GM10248 (cell line): ENCODE measurements around the gene SNAPC4.

Source experiments
- CTCF ChIA-PET: fragments of 300-600 bp; sonication (Branson Sonifier 250); formaldehyde crosslinking; extraction: SDS; loops from one replicate; lab custom pipeline; 2021; ENCODE audit warnings: antibody characterized with exemption; lab: Yijun Ruan, JAX
- POLR2A ChIA-PET: fragments of 350-650 bp; sonication (Branson Sonifier 250); formaldehyde crosslinking; extraction: SDS; loops from one replicate; lab custom pipeline; 2020; ENCODE audit warnings: antibody characterized with exemption; lab: Yijun Ruan, JAX
- DNase-seq: peaks from one replicate; pipeline ENCODE4 v3.0.0; 2012; ENCODE audit errors: extremely low spot score
- CTCF ChIP-seq: IDR thresholded peaks from 2 replicates; pipeline ENCODE4 v1.5.1; 2012; ENCODE audit warnings: mild to moderate bottlenecking, low read depth; ENCODE audit errors: extremely low read depth, missing control alignments, control extremely low read depth

Gene SNAPC4

GRCh38 chr9:136371533-136371880 lies 28.5 kb downstream of the SNAPC4 start:
- ChIA-PET CTCF (interaction anchor here (5.4 kb wide), 1 partner anchor 9 kb away, joined by 39 read pairs; the partner anchor contains the start of gene DNLZ), POLR2A (no interaction called here)
- TF ChIP-seq CTCF = no peak
- no peak for DNase-seq

- POLR2A ChIA-PET = no interaction called here
- no peak for TF ChIP-seq CTCF
- DNase-seq = no peak
- CTCF ChIA-PET = interaction anchor here (5.4 kb wide), 1 partner anchor 8 kb away, joined by 39 read pairs; the partner anchor contains the start of gene DNLZ
Measured at GRCh38 chr9:136370687-136371532, 29.1 kb downstream of the SNAPC4 start.

- ChIA-PET CTCF (no interaction called here), POLR2A (no interaction called here)
- DNase-seq = no peak
- TF ChIP-seq CTCF = no peak
Measured at GRCh38 chr9:136370037-136370436, 29.9 kb downstream of the SNAPC4 start.

GRCh38 chr9:136368190-136368589 lies 31.8 kb downstream of the SNAPC4 start:
- no peak for TF ChIP-seq CTCF
- ChIA-PET POLR2A (no interaction called here), CTCF (interaction anchor here (1.7 kb wide), 1 partner anchor 28 kb away, joined by 4 read pairs; no protein-coding TSS in a partner anchor)
- no peak for DNase-seq

- ChIA-PET POLR2A (no interaction called here), CTCF (interaction anchor here (1.7 to 1.8 kb wide), 3 partner anchors 22 to 34 kb away, joined by 4 to 5 read pairs (median 5); no protein-coding TSS in a partner anchor)
- TF ChIP-seq CTCF = no peak
- no peak for DNase-seq
Measured at GRCh38 chr9:136367296-136368145, 32.4 kb downstream of the SNAPC4 start.

- ChIA-PET POLR2A (no interaction called here), CTCF (interaction anchor here (1.6 to 1.8 kb wide), 4 partner anchors 13 to 37 kb away, joined by 3 to 6 read pairs (median 5); no protein-coding TSS in a partner anchor)
- DNase-seq = no peak
- no peak for TF ChIP-seq CTCF
Measured at GRCh38 chr9:136366826-136367225, 33.1 kb downstream of the SNAPC4 start.
